ENCODE measurements around the gene JOSD2. TPM values are rescaled to one million over a fixed set of nuclear protein-coding genes. Genes with fewer than 3 reads are reported as not detected.

The JOSD2 gene
- total and polyA plus RNA-seq, 8 donors: 9.9 to 79.4 (median 61.0) TPM; not detected in 1

DNA sequence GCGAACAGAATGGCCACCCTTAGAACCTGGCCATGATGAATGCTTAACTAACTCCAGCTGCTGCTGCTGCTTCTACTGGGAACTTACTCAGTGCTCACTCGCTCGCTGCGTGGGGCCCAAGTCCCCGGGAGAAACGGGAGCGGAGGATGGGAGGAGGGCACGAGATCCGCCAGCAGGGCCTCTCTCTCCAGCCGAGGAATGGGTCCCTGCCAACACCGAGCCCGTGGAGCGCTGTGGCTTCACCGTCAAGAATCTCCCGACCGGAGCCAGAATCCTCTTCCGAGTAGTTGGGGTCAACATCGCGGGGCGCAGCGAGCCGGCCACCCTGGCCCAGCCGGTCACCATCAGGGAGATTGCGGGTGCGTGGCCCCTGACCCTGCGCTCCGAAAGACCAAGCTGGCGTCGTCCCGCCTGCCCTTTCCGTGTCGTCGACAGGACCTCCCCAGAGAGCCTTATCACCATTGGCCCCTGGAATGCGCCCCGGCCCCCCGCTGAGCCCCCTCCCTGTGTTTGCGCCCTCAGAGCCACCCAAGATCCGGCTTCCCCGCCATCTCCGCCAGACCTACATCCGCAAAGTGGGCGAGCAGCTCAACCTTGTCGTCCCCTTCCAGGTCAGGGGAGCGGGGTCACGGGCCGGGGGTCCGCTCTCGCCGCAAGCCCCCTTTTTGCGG is 52.5 kb downstream of the JOSD2 start:
- no peak overlapping the region for H3K27ac ChIP-seq
- DNase-seq: peak in 1 of 2 donors; percentile 32
- peaks cover 0 to 60% (median 31%) of the 10 kb centered on the region in 3 donors for H3K27me3 ChIP-seq
- H3K36me3 ChIP-seq: no peaks in the 10 kb centered on the region
- no peaks in the 10 kb centered on the region for H3K4me1 ChIP-seq
- intact Hi-C loops (cut with DNase I; ENCODE audit: low total_unique reads): loop anchor here (5.0 kb wide), 1 partner anchor 91 kb away; the partner anchor contains the start of gene NAPSA
- TF ChIP-seq EP300 (IDR thresholded peaks at IDR 0.05): no peak
- TF ChIP-seq POLR2AphosphoS5 (IDR thresholded peaks at IDR 0.05): no peak
- TF ChIP-seq, protein P1, sequence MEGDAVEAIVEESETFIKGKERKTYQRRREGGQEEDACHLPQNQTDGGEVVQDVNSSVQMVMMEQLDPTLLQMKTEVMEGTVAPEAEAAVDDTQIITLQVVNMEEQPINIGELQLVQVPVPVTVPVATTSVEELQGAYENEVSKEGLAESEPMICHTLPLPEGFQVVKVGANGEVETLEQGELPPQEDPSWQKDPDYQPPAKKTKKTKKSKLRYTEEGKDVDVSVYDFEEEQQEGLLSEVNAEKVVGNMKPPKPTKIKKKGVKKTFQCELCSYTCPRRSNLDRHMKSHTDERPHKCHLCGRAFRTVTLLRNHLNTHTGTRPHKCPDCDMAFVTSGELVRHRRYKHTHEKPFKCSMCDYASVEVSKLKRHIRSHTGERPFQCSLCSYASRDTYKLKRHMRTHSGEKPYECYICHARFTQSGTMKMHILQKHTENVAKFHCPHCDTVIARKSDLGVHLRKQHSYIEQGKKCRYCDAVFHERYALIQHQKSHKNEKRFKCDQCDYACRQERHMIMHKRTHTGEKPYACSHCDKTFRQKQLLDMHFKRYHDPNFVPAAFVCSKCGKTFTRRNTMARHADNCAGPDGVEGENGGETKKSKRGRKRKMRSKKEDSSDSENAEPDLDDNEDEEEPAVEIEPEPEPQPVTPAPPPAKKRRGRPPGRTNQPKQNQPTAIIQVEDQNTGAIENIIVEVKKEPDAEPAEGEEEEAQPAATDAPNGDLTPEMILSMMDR (IDR thresholded peaks at IDR 0.05): no peak
- no peak for TF ChIP-seq POLR2A (IDR thresholded peaks at IDR 0.05)
- no peaks in the 10 kb centered on the region for H3K9me3 ChIP-seq
- H3K4me3 ChIP-seq: no peak overlapping the region
- 34 to 50% (median 39%) methylated on average over 30 to 50 of the region's 50 CpGs for WGBS, 5 donors

DNA sequence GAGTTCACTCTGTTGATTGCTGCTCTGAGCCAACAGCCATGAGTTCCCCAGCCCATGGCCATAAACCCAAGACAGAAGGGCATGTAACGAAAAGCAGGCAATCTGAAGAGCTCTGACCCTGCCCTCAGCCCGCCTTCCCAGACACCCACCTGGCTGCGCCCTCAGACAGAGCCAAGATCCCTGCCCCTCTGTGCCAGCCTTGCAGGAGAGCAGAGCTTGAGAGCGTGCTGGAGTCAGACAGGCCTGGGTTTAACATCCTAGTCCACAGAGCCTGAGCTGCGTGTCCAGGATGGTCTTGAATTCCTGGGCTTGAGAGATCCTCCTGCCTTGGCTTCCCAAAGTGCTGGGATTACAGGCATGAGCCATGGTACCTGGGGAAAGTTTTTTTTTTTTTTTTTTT is 53.7 kb downstream of the JOSD2 start:
- TF ChIP-seq EP300 (IDR thresholded peaks at IDR 0.05) (no peak), POLR2AphosphoS5 (IDR thresholded peaks at IDR 0.05) (no peak), POLR2A (IDR thresholded peaks at IDR 0.05) (no peak)
- TF ChIP-seq, protein P1 (IDR thresholded peaks at IDR 0.05): no peak
- no peak for DNase-seq
- peaks cover 0 to 59% (median 31%) of the 10 kb centered on the region in 3 donors for H3K27me3 ChIP-seq
- H3K4me3 ChIP-seq: no peak overlapping the region
- WGBS, 5 donors: 80 to 92% (median 84%) methylated on average over 5 of the region's 5 CpGs
- no peaks in the 10 kb centered on the region for H3K9me3 ChIP-seq
- intact Hi-C loops (cut with DNase I; ENCODE audit: low total_unique reads): loop anchor here (5.0 kb wide), 1 partner anchor 90 kb away; the partner anchor contains the start of gene NAPSA
- H3K27ac ChIP-seq: no peak overlapping the region
- no peaks in the 10 kb centered on the region for H3K36me3 ChIP-seq
- no peaks in the 10 kb centered on the region for H3K4me1 ChIP-seq

Other genes starting within 250 kb of the JOSD2 start
- 1 to 10 TPM in 2 of 5 donors, under 1 TPM in 2, not detected in 1; 0.37 to 2.3 (median 0.95) TPM for gene KCNC3, start 181.8 kb downstream of the JOSD2 start, total RNA-seq
- gene KCNC3, start 181.8 kb downstream of the JOSD2 start, polyA plus RNA-seq: under 1 TPM in 2 of 3 donors, not detected in 1; 0.25 to 0.31 TPM
- gene NAPSA, start 145.6 kb downstream of the JOSD2 start, total RNA-seq: 10 to 100 TPM in 1 of 5 donors, 1 to 10 TPM in 1, under 1 TPM in 1, not detected in 2; 0.18 to 87.5 (median 1.2) TPM
- gene NAPSA, start 145.6 kb downstream of the JOSD2 start, polyA plus RNA-seq: 1 to 10 TPM in 2 of 3 donors, under 1 TPM in 1; 0.50 to 2.8 (median 2.6) TPM
- gene NR1H2, start 134.7 kb downstream of the JOSD2 start, total RNA-seq: 100 to 1,000 TPM in 3 of 5 donors, 10 to 100 TPM in 2; 47.4 to 241 (median 110) TPM
- 10 to 100 TPM; 55.2 to 70.4 (median 60.5) TPM for gene NR1H2, start 134.7 kb downstream of the JOSD2 start, polyA plus RNA-seq
- 10 to 100 TPM; 11.4 to 98.0 (median 17.9) TPM for gene POLD1, start 126.8 kb downstream of the JOSD2 start, total RNA-seq
- gene POLD1, start 126.8 kb downstream of the JOSD2 start, polyA plus RNA-seq: 10 to 100 TPM; 29.3 to 45.3 (median 35.2) TPM
- gene SPIB, start 92.3 kb downstream of the JOSD2 start, total RNA-seq: 10 to 100 TPM in 1 of 5 donors, under 1 TPM in 2, not detected in 2; 0.55 to 53.3 (median 0.58) TPM
- 1 to 10 TPM in 1 of 3 donors, under 1 TPM in 2; 0.19 to 1.9 (median 0.31) TPM for gene SPIB, start 92.3 kb downstream of the JOSD2 start, polyA plus RNA-seq
- gene MYBPC2, start 78.3 kb downstream of the JOSD2 start, total RNA-seq: not detected
- gene MYBPC2, start 78.3 kb downstream of the JOSD2 start, polyA plus RNA-seq: under 1 TPM in 2 of 3 donors, not detected in 1; 0.10 to 0.31 TPM
- 100 to 1,000 TPM in 1 of 5 donors, 10 to 100 TPM in 4; 30.8 to 284 (median 61.5) TPM for gene EMC10, start 34.7 kb downstream of the JOSD2 start, total RNA-seq
- 10 to 100 TPM; 33.5 to 63.2 (median 53.7) TPM for gene EMC10, start 34.7 kb downstream of the JOSD2 start, polyA plus RNA-seq
- under 1 TPM in 3 of 5 donors, not detected in 2; 0.55 to 0.87 (median 0.58) TPM for gene GARIN5A, start 34.3 kb downstream of the JOSD2 start, total RNA-seq
- 1 to 10 TPM; 1.9 to 3.1 (median 2.1) TPM for gene GARIN5A, start 34.3 kb downstream of the JOSD2 start, polyA plus RNA-seq
- gene ASPDH, start 2.7 kb upstream of the JOSD2 start, total RNA-seq: not detected
- not detected for gene ASPDH, start 2.7 kb upstream of the JOSD2 start, polyA plus RNA-seq
- gene LRRC4B, start 57.2 kb upstream of the JOSD2 start, total RNA-seq: 1 to 10 TPM in 3 of 5 donors, under 1 TPM in 1, not detected in 1; 0.45 to 4.4 (median 2.2) TPM
- 1 to 10 TPM; 1.2 to 1.5 (median 1.5) TPM for gene LRRC4B, start 57.2 kb upstream of the JOSD2 start, polyA plus RNA-seq
- gene SYT3, start 128.7 kb upstream of the JOSD2 start, total RNA-seq: 1 to 10 TPM in 1 of 5 donors, under 1 TPM in 1, not detected in 3; 0.14 to 1.3 TPM
- under 1 TPM in 1 of 3 donors, not detected in 2; 0.13 TPM for gene SYT3, start 128.7 kb upstream of the JOSD2 start, polyA plus RNA-seq
- not detected for gene C19orf81, start 138.3 kb upstream of the JOSD2 start, total RNA-seq
- gene C19orf81, start 138.3 kb upstream of the JOSD2 start, polyA plus RNA-seq: 1 to 10 TPM in 1 of 3 donors, not detected in 2; 2.3 TPM
- gene SHANK1, start 208.6 kb upstream of the JOSD2 start, total RNA-seq: 1 to 10 TPM in 1 of 5 donors, not detected in 4; 1.5 TPM
- gene SHANK1, start 208.6 kb upstream of the JOSD2 start, polyA plus RNA-seq: 1 to 10 TPM in 1 of 3 donors, under 1 TPM in 2; 0.15 to 1.2 (median 0.15) TPM
- gene CLEC11A, start 212.2 kb upstream of the JOSD2 start, total RNA-seq: 10 to 100 TPM in 2 of 5 donors, 1 to 10 TPM in 1, under 1 TPM in 1, not detected in 1; 0.89 to 33.9 (median 12.2) TPM
- 1 to 10 TPM; 4.3 to 7.0 (median 6.9) TPM for gene CLEC11A, start 212.2 kb upstream of the JOSD2 start, polyA plus RNA-seq